ENCODE results near the gene PDE7B. TPM values are rescaled to one million over a fixed set of nuclear protein-coding genes. Genes with fewer than 3 reads are reported as not detected.

Gene PDE7B
- total and polyA plus RNA-seq, 2 donors (not counting 1 experiment from before 2014, with no cell fraction given) = 2.6 to 7.5 TPM

DNA sequence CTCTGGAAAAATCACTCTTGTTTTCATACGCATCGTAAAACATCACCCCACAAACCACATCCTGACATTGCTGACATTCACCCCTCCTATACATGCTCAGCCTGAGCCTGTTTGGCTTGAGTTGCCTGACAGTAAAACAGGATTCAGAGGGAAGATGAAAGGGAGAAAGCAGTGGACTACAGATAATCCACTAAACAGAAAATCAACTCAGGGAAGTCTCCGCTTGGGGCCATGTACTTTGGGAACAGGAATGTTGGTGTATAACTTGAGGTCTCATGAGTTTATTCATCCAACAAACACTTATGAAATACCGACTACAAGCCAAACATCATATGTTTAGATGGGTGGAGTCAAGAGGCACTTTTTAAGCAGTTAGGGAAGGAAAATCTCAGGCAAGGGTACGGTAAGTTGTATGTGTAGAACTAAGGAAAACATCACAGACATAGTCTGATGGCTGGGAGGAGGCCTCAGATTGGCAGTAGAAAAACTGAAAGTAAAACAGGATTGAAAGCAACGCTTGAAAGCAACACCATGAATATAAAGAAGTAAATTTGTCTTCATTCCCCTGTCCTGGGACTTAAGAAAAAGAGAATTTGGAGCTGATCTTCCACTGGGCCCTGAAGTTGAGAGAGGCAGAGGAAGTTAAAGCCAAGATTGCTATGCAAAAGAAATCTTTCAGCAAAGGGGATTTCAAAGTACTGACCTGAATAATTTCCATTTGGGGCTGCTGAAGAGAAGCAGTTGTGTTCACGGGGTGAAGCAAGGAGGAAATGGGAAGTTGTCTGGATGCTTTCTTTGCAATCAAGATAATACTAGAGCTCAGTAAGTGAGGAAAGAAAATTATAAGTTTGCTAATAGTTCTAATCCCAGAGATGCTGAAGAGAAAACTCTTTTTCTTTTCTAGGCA lies 28.8 kb downstream of the PDE7B start:
- ATAC-seq (ENCODE audit: low read depth) (peak; percentile 90), DNase-seq (peak; percentile 75)
- Histone ChIP-seq H3K27ac (ENCODE audit: low read length in 2 of 2) (peak overlapping the region; percentile 91 to 99), H3K36me3 (replicated peaks in 1 of 2; ENCODE audit: control extremely low read depth in 1 of 2, control insufficient read depth in 1 of 2, extremely low read depth in 1 of 2, insufficient read depth in 2 of 2, low read length in 1 of 2) (no peaks in the 10 kb centered on the region), H3K4me3 (ENCODE audit: control extremely low read depth in 1 of 5, extremely low read depth in 1 of 5, insufficient read depth in 1 of 5, low read depth in 2 of 5, low read length in 4 of 5) (peak overlapping the region; percentile 14 to 64 (median 36)), H3K27me3 (replicated peaks in 1 of 4; ENCODE audit: control extremely low read depth in 1 of 4, control insufficient read depth in 3 of 4, insufficient read depth in 4 of 4, low read length in 3 of 4) (no peaks in the 10 kb centered on the region), H4K20me1 (ENCODE audit: control insufficient read depth, insufficient read depth, low read length, poor library complexity, severe bottlenecking) (no peaks in the 10 kb centered on the region), H3K79me2 (ENCODE audit: control insufficient read depth, insufficient read depth, low read length) (peaks cover 3% of the 10 kb centered on the region), H3K9me3 (ENCODE audit: control extremely low read depth in 1 of 3, control insufficient read depth in 2 of 3, insufficient read depth in 1 of 3, low read length in 2 of 3) (no peaks in the 10 kb centered on the region), H3K9ac (ENCODE audit: low read length) (peak overlapping the region; percentile 71), H3K4me2 (replicated peaks; ENCODE audit: low read depth, low read length, poor library complexity, severe bottlenecking) (peak overlapping the region; percentile 82), H3K4me1 (ENCODE audit: control insufficient read depth in 2 of 2, insufficient read depth in 2 of 2, low read length in 2 of 2) (peaks cover 35% of the 10 kb centered on the region in 2 donors), H2AFZ (ENCODE audit: insufficient read depth, low read depth, low read length, poor library complexity, severe bottlenecking) (peak overlapping the region; percentile 73)
- POLR2A ChIA-PET = interaction anchor here (1.0 kb wide), 1 partner anchor 382 kb away, joined by 5 read pairs; no protein-coding TSS in a partner anchor
- WGBS (ENCODE audit: insufficient coverage) = 0% methylated on average over 2 of the region's 7 CpGs
- no peaks in the 10 kb centered on the region for H3K27me3 Mint-ChIP-seq
- H3K4me3 Mint-ChIP-seq = peak overlapping the region; percentile 84
- no peaks in the 10 kb centered on the region for H3K9me3 Mint-ChIP-seq (ENCODE audit: insufficient read depth)
- peaks cover 49% of the 10 kb centered on the region for H3K4me1 Mint-ChIP-seq
- CTCF ChIA-PET = interaction anchor here (1.2 to 2.7 kb wide), 3 partner anchors 27 to 31 kb away, joined by 3 to 9 read pairs (median 5); no protein-coding TSS in a partner anchor
- H3K27ac Mint-ChIP-seq = peak overlapping the region; percentile 98
- intact Hi-C loops (cut with micrococcal nuclease) = loop anchor here (1.0 to 10.0 kb wide), 6 partner anchors 14 to 696 kb away; partner anchors contain the start of genes AHI1, BCLAF1, MYB and PDE7B
- TF ChIP-seq, protein P1, sequence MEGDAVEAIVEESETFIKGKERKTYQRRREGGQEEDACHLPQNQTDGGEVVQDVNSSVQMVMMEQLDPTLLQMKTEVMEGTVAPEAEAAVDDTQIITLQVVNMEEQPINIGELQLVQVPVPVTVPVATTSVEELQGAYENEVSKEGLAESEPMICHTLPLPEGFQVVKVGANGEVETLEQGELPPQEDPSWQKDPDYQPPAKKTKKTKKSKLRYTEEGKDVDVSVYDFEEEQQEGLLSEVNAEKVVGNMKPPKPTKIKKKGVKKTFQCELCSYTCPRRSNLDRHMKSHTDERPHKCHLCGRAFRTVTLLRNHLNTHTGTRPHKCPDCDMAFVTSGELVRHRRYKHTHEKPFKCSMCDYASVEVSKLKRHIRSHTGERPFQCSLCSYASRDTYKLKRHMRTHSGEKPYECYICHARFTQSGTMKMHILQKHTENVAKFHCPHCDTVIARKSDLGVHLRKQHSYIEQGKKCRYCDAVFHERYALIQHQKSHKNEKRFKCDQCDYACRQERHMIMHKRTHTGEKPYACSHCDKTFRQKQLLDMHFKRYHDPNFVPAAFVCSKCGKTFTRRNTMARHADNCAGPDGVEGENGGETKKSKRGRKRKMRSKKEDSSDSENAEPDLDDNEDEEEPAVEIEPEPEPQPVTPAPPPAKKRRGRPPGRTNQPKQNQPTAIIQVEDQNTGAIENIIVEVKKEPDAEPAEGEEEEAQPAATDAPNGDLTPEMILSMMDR (IDR thresholded peaks at IDR 0.05) = no peak
- TF ChIP-seq EZH2 (IDR thresholded peaks at IDR 0.05; ENCODE audit: borderline replicate concordance, insufficient read depth, low read depth, low read length, poor library complexity, severe bottlenecking) = no peak
